ENCODE data around the gene ZNF853. TPM values are rescaled to one million over a fixed set of nuclear protein-coding genes. Genes with fewer than 3 reads are reported as not detected.

The ZNF853 gene
- polyA plus RNA-seq, 1 donor (not counting 4 experiments of a cell fraction or from before 2014, with no cell fraction given), result 0.03 TPM

GRCh38 chr7:6622134-6622710 is 6.8 kb downstream of the ZNF853 start:
- Histone ChIP-seq H3K9me3 (ENCODE audit: control insufficient read depth, low read depth, low read length) (no peaks in the 10 kb centered on the region), H3K27ac (ENCODE audit: control insufficient read depth, insufficient read depth, low read length) (no peak overlapping the region), H3K4me2 (ENCODE audit: control insufficient read depth, extremely low read depth, insufficient read depth, low read depth, low read length) (no peak overlapping the region), H3K79me2 (ENCODE audit: control insufficient read depth, insufficient read depth, low read length) (no peaks in the 10 kb centered on the region), H3K4me1 (ENCODE audit: control insufficient read depth, extremely low read depth, insufficient read depth, low read length) (no peaks in the 10 kb centered on the region), H3K4me3 (ENCODE audit: control insufficient read depth in 2 of 3, extremely low read depth in 1 of 3, insufficient read depth in 2 of 3, low read depth in 1 of 3, low read length in 3 of 3) (no peak overlapping the region), H3K36me3 (ENCODE audit: control insufficient read depth in 2 of 2, extremely low read depth in 1 of 2, insufficient read depth in 2 of 2, low read length in 2 of 2) (no peaks in the 10 kb centered on the region), H2AFZ (ENCODE audit: control insufficient read depth, low read length) (no peak overlapping the region), H4K20me1 (ENCODE audit: control insufficient read depth, extremely low read depth, insufficient read depth, low read length) (peaks cover 3% of the 10 kb centered on the region), H3K9me1 (ENCODE audit: control insufficient read depth, extremely low read depth, insufficient read depth, low read length) (no peaks in the 10 kb centered on the region), H3K9ac (ENCODE audit: control insufficient read depth, extremely low read depth, insufficient read depth, low read length) (no peak overlapping the region), H3K27me3 (ENCODE audit: control insufficient read depth, extremely low read depth, insufficient read depth, low read length) (peaks cover 5% of the 10 kb centered on the region)
- DNase-seq (ENCODE audit: low read depth, low spot score) (no peak), FAIRE-seq (no peak)
- dilution Hi-C loops (cut with MboI; ENCODE audit: extremely low pct_ligation_motif_present, low sequenced_read_pairs), result no loop called here
- TF ChIP-seq CTCF (optimal IDR thresholded peaks at IDR 0.05 in 1 of 3, IDR thresholded peaks at IDR 0.05 in 1 of 3, conservative IDR thresholded peaks at IDR 0.05 in 1 of 3; ENCODE audit: extremely low read depth in 1 of 3, insufficient read depth in 2 of 3, low read length in 3 of 3) (no peak), EZH2 (IDR thresholded peaks at IDR 0.05; ENCODE audit: low read length) (no peak)

- TF ChIP-seq EZH2 (IDR thresholded peaks at IDR 0.05; ENCODE audit: low read length) (no peak), CTCF (optimal IDR thresholded peaks at IDR 0.05 in 1 of 3, IDR thresholded peaks at IDR 0.05 in 1 of 3, conservative IDR thresholded peaks at IDR 0.05 in 1 of 3; ENCODE audit: extremely low read depth in 1 of 3, insufficient read depth in 2 of 3, low read length in 3 of 3) (no peak)
Observed at GRCh38 chr7:6623589-6624245, 8.3 kb downstream of the ZNF853 start.

More at GRCh38 chr7:6623589-6624245, 8.3 kb downstream of the ZNF853 start:
- dilution Hi-C loops (cut with MboI; ENCODE audit: extremely low pct_ligation_motif_present, low sequenced_read_pairs), result no loop called here
- H3K4me1 ChIP-seq (ENCODE audit: control insufficient read depth, extremely low read depth, insufficient read depth, low read length), result peaks cover 6% of the 10 kb centered on the region
- H3K27ac ChIP-seq (ENCODE audit: control insufficient read depth, insufficient read depth, low read length), result no peak overlapping the region
- no peak overlapping the region for H2AFZ ChIP-seq (ENCODE audit: control insufficient read depth, low read length)
- H3K9ac ChIP-seq (ENCODE audit: control insufficient read depth, extremely low read depth, insufficient read depth, low read length), result no peak overlapping the region
- H3K9me3 ChIP-seq (ENCODE audit: control insufficient read depth, low read depth, low read length), result no peaks in the 10 kb centered on the region
- no peaks in the 10 kb centered on the region for H3K27me3 ChIP-seq (ENCODE audit: control insufficient read depth, extremely low read depth, insufficient read depth, low read length)
- no peaks in the 10 kb centered on the region for H3K36me3 ChIP-seq (ENCODE audit: control insufficient read depth in 2 of 2, extremely low read depth in 1 of 2, insufficient read depth in 2 of 2, low read length in 2 of 2)
- H3K9me1 ChIP-seq (ENCODE audit: control insufficient read depth, extremely low read depth, insufficient read depth, low read length), result no peaks in the 10 kb centered on the region
- no peaks in the 10 kb centered on the region for H3K79me2 ChIP-seq (ENCODE audit: control insufficient read depth, insufficient read depth, low read length)
- H3K4me3 ChIP-seq (ENCODE audit: control insufficient read depth in 2 of 3, extremely low read depth in 1 of 3, insufficient read depth in 2 of 3, low read depth in 1 of 3, low read length in 3 of 3), result no peak overlapping the region
- H3K4me2 ChIP-seq (ENCODE audit: control insufficient read depth, extremely low read depth, insufficient read depth, low read depth, low read length), result no peak overlapping the region
- FAIRE-seq (no peak), DNase-seq (ENCODE audit: low read depth, low spot score) (no peak)
- H4K20me1 ChIP-seq (ENCODE audit: control insufficient read depth, extremely low read depth, insufficient read depth, low read length), result peaks cover 3% of the 10 kb centered on the region
